Fibroblast of skin of left biceps (primary cell): Measurements from ENCODE around the gene ADD2.
"Not testable (repeated sequence)": the region's sequence is repeated elsewhere in the genome, so short reads cannot be mapped to it uniquely, and the experiment has no call there.

Experiments
- DNase-seq, 2 experiments: peaks; one replicate each; pipeline ENCODE4 v3.0.0-alpha.2; 2013; ENCODE audit warnings: low read depth in 2 of 2

ADD2 gene

DNA sequence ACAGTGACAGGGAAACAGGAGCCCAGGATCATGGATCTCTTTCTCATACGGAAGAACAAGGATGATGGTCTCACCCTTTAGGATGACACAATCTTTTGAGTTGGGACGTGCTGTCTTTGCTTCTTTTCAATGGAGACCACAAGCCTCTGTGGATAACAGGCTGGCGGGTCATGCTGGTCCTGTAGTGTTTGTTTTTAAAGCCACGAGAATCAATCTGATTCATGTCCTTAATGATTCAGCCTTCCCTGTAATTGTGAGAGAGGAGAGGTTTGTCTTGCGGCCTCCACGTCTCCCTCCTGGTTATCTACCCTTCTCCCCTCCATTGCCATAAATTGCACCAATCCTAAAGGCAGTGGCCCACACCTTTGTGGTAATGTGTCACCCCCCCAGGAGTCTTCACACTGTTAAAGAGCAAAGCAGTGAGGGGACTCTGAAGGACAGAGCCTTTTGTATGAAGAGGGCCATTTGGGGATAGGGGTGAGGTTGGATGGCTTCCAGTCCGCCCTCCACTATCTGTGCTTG is 126.7 kb downstream of the ADD2 start:
- no peak for DNase-seq

DNA sequence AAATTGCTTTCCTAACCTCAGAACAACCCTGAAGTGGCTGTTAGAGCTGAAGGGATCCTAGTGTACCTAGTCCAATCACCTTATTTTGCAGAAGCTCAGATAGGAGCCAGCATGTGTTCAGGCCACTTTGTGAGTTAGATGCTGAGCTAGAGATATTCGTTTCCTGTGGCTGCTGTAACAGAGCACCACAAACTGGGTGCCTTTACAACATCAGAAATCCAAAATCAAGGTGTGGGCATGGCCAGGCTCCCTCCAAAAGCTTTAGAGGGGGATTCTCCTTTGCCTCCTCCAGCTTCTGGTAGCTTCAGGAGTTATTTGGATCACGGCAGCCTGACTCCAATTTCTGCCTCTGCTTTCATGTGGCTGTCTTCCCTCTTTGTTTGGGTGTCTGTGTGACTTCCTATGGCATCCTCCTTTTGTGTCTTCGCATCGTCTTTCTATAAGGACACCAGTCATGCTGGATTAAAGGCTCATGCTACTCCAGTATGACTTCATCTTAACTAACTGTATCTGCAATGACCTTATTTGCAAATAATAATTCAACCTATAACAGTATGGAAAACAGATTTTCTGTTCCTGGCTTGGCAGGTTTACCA is 128.1 kb downstream of the ADD2 start:
- DNase-seq, result no peak

DNA sequence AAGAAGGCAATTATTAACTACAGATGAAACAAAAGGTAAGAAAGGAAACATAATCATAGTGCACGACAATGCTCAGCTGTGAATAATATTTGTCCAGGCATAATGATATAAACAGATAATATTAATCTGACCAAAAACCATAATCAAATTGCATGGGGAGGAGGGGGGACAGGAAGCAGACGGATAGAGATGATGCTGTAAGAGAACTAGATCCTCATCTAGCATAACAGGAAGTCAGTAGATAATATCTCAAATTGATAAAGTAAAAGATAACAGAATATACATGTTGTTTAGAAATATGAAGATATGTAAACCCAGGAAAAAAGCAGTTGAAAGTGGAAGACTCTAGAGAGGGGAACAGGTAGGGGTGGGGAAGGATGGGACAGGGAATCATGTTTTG is 129.4 kb downstream of the ADD2 start:
- no peak for DNase-seq

DNA sequence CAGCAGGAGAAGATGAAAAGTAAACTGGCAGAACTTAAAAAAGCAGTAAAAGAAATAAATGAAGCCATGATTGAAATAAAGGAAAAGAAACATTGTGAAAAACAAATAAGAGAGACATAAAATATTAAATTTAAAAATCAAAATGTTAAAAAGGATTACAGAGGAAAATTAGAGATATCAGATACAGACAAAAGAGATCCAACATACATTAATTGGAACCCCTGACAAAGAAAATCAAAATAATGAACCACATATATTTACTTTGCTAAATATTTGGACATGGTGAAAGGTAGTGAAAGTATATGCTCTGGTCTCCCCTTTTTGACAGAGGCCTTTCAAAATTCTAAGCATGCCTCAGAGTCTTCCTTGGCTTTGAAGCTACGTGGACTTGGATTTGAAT is 134.5 kb downstream of the ADD2 start:
- no peak for DNase-seq

DNA sequence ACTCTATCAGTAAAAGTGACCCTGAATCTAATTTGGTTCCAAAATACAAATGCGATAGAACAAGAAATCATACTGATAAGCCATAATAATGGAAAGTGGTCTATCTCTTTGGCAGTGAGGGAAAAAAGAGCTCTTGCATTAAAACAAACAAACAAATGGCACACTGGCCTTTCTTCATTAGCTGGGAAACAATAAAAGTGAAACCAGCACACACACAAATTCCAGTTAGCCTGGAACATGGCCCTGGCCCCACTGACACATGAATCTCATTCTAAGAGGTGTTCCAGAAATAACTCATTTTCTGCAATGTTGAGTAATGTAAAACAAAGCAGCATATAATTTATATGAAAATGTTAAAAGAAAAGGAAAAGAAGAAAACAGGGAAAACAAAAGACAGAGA is 135.0 kb downstream of the ADD2 start:
- DNase-seq, result no peak

DNA sequence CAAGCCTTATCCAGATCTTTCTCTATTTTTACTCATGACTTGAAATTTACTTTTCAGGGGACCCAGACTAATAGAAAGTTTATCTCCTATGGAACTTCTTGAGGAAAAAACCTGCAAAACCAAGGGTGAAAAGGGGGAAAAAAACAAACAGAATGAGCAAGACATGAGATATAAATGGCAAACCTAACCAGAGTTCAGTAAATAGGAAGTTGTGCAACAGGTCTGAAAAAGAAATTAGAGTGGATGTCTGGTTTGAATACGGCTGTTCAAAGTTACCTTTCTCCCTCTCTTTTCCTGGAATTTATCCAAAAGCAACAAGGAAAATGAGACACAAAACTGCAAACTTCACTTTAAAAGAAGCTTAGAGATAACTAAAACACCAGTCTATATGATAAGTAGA is 135.6 kb downstream of the ADD2 start:
- DNase-seq, result no peak

DNA sequence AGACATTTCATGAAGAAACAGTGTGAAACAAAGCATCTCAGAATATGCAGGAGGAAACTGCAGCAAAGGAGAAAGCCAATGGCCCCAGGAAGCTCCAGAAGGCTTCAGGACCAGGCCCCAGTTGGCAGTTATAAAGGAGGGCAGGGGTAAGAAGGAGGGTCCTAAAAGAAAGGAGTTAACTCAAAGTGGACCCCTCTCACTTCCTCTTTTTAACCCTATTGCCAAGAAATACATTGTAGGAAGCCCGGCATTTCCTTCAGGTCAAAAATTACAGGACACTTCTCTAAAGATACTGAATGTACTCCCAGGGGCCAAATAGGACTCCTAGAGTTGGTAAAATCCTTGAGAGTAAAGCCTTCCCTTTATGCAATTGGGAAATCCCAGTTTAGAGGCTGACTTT is 137.2 kb downstream of the ADD2 start:
- DNase-seq, result no peak

DNA sequence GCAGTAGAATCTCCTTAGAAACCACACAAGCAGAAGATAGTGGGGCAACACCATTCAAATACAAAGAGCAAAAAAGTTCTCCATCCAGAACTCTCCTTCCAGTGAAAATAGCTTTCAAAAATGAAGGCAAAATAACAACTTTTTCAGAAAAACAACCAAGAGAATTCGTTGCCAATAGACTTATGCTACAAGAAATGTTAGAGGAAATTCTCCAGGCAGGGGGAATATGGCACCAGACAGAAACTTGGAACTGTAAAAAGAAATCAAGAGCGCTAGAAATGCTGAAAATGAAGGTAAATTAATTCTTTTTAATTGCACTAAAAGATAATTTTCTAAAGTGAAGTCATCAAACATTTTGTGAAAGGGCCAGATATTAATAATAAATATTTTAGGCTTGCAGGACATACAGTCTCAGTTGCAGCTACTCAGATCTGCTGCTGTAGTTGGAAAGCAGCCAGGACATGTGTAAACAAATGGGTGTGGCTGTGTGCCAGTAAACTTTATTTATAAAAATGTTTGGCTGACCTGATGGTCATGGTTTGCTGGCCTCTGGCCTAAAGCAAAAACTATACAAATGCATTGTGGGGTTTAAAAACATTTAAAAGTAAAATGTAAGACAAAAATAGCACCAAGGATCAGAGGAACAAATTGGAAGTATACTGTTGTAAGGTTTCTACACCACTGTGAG is 140.6 kb downstream of the ADD2 start:
- DNase-seq, result no peak

DNA sequence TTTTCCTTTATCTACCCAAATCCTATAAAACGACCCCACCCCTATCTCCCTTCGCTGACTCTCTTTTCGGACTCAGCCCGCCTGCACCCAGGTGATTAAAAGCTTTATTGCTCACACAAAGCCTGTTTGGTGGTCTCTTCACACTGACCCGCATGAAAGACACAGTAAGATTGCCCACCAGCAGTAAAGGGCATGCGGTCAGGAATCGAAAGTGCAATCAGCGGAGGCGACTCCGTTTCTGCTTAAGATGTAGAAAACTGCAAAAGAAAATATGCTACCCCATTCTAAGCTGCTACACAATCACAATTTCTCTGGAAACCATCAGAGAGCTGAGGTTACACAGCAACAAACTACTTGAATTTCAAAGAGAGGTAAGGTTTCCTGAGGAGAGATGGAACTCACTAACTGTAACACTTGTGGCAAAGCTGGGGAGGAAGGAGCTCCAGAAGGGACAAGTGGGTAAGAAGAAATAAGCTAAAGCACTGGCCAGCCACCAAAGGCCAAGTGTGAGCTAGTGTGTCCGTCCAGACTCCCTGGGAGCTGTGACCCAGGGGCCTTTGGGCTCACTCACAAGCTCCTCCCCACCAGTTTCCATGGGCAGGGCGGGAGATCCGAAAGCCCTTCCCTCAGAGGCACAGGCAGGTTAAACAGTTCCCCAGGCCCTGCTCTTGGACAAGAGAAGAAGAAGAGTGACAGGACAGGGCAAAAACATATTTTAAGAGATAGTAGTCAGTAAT is 141.6 kb downstream of the ADD2 start:
- DNase-seq, result no peak

DNA sequence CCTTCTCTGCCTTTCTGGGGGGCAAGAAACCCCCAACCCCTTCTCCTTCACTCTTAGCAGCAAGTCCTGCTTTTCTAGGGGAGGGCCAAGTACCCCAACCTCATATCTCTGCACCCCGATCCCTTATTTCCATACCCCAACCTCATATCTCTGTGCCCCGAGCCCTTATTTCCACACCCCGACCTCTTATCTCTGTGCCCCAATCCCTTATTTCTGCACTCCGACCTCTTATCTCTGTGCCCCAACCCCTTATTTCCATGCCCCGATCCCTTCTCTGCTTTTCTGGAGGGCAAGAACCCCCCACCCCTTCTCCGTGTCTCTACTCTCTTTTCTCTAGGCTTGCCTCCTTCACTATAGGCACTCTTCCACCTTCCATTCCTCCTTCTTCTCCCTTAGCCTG is 146.5 kb downstream of the ADD2 start:
- not testable (repeated sequence) for DNase-seq

DNA sequence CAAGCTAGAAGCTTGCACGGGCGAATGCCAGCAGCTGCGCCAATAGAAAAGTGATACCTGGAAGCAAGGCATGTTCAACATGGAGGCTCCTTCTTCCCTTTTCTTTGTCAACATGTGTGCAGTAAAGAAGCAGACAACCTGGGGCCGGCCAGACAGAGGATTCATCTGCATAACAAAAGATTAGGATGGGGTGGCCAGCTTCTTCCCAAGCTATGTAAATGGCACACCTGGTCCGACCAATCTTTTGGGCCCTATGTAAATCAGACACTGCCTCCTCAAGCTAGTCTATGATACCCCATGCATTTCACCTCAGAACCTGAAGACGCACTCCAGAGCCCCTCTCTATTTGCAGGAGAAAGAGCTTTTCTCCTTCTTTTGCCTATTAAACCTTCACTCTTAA is 148.0 kb downstream of the ADD2 start:
- DNase-seq, result no peak

DNA sequence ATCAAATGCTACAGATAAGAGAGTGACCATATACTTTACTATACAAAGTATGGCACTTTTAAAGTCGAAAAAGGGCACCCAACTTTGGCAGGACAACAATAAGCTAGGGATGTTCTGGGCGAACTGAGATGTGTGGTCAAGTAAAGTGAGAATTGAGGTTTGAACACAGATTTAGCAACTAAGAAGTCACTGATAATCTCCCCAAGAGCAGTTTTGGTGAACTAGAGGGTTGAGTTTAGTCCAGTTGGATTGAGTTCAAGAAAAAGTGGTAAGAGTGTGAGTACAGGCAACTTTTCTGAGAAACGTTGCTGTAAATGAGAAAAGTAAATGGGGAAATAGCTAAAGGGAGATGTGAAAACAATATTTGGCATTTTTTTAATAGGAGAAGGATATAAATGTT is 148.8 kb downstream of the ADD2 start:
- no peak for DNase-seq

DNA sequence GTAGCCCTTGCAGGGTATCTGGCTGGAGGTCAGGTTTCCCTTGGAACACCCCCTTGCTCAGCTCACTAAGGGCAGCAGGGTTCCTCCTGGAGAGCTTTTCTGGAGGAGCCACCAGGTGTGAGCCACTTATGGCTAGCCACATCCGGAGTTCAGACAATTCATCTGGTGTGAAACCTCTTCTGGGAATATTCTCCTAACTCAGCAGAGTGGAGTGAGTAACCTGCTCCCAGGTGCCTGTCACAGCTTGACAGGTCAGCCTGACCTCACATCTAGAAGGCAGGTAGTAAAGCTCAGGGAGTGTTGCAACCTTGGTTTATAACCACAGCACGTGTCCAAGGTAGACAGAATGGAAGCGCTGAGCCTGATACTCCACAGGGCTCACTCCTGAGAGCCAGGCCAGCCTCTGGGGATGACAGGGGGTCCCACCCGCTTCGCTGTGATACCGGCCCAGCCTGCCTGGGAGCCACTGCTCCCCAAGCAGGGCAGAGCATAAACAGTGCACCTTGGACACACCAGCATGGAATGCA is 151.8 kb downstream of the ADD2 start:
- DNase-seq, result no peak

DNA sequence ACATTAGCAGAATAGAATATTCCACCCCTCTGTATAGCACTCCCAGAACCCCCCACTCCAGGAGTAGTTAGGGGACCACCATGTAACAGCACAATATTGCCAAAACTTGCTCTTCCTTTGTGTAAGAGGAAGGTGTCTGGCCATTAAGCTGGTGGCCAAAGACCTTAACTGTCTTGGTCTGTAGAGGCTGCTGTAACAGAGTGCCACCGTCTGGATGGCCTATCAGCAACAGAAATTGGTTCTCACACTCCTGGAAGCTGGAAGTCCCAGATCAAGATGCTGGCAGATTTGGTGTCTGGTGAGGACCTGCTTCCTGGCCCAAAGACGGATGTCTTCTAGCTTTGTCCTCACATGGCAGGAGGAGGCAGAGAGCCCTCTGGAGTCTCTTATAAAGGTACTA is 152.8 kb downstream of the ADD2 start:
- no peak for DNase-seq

DNA sequence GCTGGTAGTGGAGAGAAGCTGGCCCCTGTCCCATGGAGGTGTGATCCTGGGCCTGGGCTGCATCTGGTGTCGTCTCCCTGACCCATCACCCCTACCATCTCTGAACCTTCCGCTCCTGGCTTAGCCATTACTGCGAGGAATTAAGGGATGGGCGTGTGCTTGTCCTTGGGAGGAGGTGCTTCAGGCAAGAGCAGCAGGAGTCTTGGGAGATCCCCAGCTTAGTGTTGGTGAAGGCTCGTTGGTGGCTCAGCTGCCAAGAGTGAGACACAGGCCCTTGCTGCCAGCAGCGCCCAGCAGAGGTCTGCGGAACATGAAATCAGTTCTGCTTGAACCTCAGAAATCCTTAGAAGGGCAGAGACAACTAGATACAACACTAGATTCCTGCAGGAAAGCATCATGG is 154.5 kb downstream of the ADD2 start:
- no peak for DNase-seq

DNA sequence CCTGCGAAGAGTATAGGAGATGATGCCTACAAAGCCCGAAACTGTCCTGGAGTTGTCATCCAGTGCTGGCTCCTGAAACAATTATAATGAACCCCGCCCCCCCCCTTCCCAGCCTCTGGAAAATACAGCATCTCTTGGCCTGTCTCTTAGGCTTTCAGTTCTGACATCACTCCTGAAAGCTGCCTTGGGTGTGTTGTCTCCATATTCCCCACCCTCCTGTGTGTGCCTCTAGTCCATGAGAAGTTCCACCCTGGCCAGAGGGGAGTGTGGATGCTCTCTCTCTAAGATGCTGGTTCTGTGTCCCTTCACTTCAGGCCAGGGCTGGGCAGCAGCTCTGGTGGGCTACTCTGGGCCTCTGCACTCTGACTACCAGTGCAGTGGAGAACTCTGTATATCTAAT is 155.4 kb downstream of the ADD2 start:
- DNase-seq, result no peak

DNA sequence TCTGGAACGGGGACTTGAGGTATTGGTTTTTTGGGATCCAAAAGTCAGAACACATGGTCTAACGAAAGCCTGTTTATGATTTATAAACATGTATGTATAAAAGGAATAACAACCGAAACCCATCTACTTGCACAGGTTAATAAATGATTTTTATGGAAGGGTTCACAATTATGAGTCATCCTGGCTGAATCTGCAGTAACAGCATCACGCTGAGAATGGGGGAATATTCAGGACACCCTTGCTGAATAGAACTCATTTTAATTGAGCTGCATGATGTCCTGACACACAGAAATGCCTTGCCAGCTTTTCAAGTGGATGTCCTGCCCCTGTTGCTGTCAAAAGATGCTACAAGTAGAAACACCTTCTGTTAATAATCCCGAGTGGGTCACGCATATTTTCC is 159.6 kb downstream of the ADD2 start:
- no peak for DNase-seq

DNA sequence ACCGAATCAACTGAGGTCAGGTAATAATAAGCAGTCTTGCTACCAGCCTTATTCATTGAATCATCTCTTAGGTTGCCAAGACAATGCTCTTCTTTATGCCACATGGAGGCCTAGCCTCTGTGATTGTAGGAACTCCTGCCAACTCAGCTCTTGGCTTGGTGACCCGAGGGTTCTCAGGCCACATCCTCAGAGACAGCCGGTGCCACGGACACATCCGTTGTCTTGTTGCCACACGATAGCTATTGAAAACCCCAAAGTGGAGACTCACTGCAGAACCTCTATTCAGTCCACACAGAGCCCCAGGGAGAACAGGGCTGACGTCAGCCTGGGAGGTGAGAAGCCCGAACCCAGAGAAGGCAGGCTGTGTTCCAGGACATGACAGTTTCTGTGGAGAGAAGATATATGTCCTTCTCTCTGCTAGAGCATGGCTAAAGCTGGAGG is 160.9 kb downstream of the ADD2 start:
- no peak for DNase-seq
